Loucy (cell line): ENCODE measurements around the gene CREB3L2.

Source experiments
- EZH2phosphoT487 ChIP-seq: fragments of 200-600 bp; IDR thresholded peaks from 2 replicates; pipeline ENCODE4 v1.6.1; 2018; ENCODE audit warnings: antibody characterized with exemption, mild to moderate bottlenecking, moderate library complexity, borderline replicate concordance
- TF ChIP-seq, protein P1 (sequence below): fragments of 200-600 bp; sonication (generic); conservative IDR thresholded peaks from 2 replicates; pipeline ENCODE4 v1.5.1; 2014; ENCODE audit warnings: mild to moderate bottlenecking, antibody characterized with exemption, low read length

DNA sequence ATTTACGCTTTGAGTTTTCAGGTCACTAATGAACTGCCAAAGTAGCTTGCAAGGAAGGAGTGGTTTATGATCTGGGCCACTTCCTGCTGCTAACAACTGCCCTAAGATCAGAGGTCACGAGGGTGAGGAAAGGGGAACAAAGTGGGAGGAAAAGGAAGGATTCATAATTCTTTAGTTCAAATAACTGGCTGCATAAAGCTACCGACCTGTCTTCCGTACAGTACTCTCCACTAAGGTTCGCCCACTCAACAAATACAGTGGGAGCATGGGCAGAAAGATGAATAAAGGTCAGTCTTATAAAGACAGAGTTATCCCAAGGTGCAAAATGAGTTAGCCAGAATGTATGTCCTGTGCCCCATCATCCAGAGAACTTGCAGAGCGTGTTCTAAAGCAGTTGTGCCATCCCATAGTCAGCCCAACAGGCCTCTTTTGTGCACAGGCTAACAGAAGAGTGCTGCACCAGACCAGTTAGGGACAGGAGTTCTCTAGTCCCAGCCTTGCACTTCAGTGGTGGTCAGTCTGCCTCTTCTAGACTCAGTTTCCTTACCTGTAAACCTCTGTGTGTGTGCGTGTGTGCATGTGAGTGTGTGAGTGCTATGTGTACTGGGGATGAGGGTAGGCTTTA lies 65.9 kb downstream of the CREB3L2 start:
- TF ChIP-seq, protein P1, sequence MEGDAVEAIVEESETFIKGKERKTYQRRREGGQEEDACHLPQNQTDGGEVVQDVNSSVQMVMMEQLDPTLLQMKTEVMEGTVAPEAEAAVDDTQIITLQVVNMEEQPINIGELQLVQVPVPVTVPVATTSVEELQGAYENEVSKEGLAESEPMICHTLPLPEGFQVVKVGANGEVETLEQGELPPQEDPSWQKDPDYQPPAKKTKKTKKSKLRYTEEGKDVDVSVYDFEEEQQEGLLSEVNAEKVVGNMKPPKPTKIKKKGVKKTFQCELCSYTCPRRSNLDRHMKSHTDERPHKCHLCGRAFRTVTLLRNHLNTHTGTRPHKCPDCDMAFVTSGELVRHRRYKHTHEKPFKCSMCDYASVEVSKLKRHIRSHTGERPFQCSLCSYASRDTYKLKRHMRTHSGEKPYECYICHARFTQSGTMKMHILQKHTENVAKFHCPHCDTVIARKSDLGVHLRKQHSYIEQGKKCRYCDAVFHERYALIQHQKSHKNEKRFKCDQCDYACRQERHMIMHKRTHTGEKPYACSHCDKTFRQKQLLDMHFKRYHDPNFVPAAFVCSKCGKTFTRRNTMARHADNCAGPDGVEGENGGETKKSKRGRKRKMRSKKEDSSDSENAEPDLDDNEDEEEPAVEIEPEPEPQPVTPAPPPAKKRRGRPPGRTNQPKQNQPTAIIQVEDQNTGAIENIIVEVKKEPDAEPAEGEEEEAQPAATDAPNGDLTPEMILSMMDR: no peak
- no peak for TF ChIP-seq EZH2phosphoT487
